GM12891 (cell line): ENCODE data around the gene FOXRED1. TPM values are rescaled to one million over a fixed set of nuclear protein-coding genes. Genes with fewer than 3 reads are reported as not detected.

Experiments
- DNase-seq: peaks from one replicate; pipeline ENCODE4 v3.0.0; 2011; ENCODE audit warnings: low spot score; ENCODE audit not compliant: insufficient read length
- FAIRE-seq: peaks from 2 replicates; lab custom pipeline; 2011; peaks lifted over from hg19 to GRCh38; lab: Jason Lieb, UNC
- PAX5 ChIP-seq: IDR thresholded peaks from 2 replicates; pipeline ENCODE4 v1.6.1; 2011; ENCODE audit warnings: low read length, moderate library complexity, mild to moderate bottlenecking; ENCODE audit not compliant: insufficient read depth, severe bottlenecking
- POLR2A ChIP-seq: IDR thresholded peaks from 2 replicates; pipeline ENCODE4 v1.6.1; 2011; ENCODE audit warnings: low read depth, low read length, control low read depth
- POLR2AphosphoS5 ChIP-seq: IDR thresholded peaks from 2 replicates; pipeline ENCODE4 v1.6.1; 2011; ENCODE audit warnings: low read depth, low read length, control low read depth
- POU2F2 ChIP-seq: IDR thresholded peaks from 2 replicates; pipeline ENCODE4 v1.6.1; 2011; ENCODE audit warnings: low read depth, mild to moderate bottlenecking, control low read depth, low read length, moderate library complexity
- SPI1 ChIP-seq: IDR thresholded peaks from 2 replicates; pipeline ENCODE4 v1.6.1; 2011; ENCODE audit warnings: low read depth, low read length, control low read depth
- TAF1 ChIP-seq: IDR thresholded peaks from 2 replicates; pipeline ENCODE4 v1.6.1; 2011; ENCODE audit warnings: low read depth, low read length, control low read depth
- polyA plus RNA-seq: library from polyadenylated mRNA; unstranded; fragments of >200 nt; gene quantifications from one replicate; pipeline ENCODE4 v1.2.1, GENCODE V29; 2012; ENCODE audit warnings: low read depth, missing spikeins, inconsistent platforms; ENCODE audit not compliant: missing spikeins

The FOXRED1 gene
- polyA plus RNA-seq = 23.0 TPM

DNA sequence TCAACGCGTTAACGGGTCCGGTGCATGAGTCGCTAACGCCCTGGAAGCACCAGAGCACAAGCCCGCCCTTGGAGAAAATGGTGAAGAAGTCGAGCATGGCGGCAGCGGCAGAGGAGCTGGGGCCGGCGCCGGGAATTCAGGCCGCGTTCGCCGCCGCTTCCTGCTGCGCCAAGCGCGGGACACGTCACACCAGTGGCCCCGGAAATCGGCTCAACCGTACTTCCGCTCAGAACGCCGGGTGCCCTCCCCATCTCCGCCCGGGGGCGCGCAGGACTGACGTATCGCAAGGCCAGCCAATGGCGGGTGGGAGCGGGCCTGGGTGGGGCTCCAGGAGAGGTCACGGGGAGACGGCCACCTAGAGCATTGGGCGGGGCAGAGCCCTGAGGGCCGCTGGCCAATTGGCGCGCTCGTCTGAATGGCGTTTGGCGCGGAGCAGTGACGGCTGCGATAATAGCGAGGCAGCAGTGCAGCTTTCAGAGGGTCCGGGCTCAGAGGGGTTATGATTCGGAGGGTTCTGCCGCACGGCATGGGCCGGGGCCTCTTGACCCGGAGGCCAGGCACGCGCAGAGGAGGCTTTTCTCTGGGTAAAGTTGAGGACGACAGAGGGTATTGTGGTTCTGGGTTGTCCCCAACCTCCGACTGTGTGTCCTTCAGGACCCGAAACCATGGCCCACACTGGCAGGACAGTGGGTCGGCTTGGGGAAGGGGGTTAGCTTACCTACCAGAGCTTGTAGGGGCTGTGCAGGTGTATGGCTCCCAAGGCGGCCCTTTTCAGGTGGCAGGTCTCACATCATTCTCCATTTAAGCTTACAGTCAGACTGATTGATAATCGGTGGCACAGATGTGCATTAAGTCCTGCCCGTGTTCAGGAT, at the start of gene FOXRED1, which contains the start of gene SRPRA:
Gene FOXRED1, plus strand, starts transcription at position 447 of the 872 bp plus-strand sequence. Its CDS starts 53 bp downstream, at position 500.
Gene SRPRA, minus strand, starts transcription at position 188 of the 872 bp plus-strand sequence. Its CDS starts 91 bp downstream, at position 97.
- FAIRE-seq (peak; percentile 99), DNase-seq (peak; percentile 100)
- TF ChIP-seq POLR2A (peak; percentile 89), PAX5 (peak; percentile 83), POLR2AphosphoS5 (peak; percentile 87), POU2F2 (peak; percentile 74), TAF1 (no peak; the same call in 1 of the 2 replicates), SPI1 (peak; percentile 50)

DNA sequence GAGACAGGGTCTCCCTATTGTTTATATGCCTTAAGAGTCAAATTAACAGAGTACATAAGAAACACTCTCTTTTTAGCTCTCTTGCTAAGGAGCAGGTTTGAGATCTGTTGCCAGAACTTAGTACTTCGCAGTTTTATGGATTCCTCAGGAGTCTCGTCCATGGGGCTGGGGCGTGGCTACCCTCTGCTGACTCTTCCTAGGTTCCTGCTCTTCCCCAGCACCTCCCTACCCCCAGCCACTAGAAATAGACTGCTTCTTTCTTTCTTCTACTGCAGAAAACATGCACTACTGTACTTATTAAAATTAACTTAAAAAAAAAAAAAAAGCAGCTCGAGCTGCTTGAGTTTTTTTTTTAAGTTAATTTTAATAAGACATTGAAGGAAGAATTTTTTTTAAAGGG, 49.4 kb upstream of the FOXRED1 start:
- FAIRE-seq (no peak), DNase-seq (no peak)
- TF ChIP-seq POLR2A = no peak
- TF ChIP-seq POLR2AphosphoS5 = no peak
- TF ChIP-seq SPI1 = no peak
- no peak for TF ChIP-seq PAX5
- no peak for TF ChIP-seq TAF1
- no peak for TF ChIP-seq POU2F2

DNA sequence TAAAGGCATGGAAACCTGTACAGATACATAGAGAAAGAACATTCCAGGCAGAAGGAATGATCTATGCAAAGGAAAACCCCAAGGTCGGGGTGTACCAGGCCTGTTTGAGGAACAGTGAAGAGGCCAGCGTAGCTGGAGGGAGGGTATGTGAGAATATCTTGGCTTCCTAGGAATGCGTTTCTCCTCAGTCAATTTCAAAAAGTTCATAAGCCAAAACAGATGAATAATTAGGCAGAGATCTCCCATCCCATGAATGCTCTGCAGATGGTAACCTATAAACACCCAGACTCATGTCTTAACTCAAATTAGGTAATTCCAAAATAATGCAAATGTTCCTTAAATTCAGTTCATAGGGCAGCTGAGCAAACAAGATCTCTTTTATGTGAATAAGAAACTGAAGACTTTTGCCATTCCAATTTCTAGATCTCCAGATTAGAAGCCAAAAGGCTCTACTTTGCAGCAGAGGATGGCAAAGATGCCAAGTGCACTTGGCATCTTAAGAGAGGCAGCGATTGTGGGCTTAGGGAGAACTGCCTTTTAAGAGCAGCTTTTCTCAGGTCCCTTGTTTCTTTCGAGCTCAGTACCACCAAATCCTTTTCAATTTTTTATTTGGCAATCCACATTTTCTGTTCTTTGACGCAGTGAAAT, 44.2 kb upstream of the FOXRED1 start:
- no peak for FAIRE-seq
- no peak for TF ChIP-seq POLR2AphosphoS5
- TF ChIP-seq TAF1 = no peak
- no peak for TF ChIP-seq POU2F2
- TF ChIP-seq POLR2A = no peak
- TF ChIP-seq PAX5 = no peak
- no peak for TF ChIP-seq SPI1
- no peak for DNase-seq

DNA sequence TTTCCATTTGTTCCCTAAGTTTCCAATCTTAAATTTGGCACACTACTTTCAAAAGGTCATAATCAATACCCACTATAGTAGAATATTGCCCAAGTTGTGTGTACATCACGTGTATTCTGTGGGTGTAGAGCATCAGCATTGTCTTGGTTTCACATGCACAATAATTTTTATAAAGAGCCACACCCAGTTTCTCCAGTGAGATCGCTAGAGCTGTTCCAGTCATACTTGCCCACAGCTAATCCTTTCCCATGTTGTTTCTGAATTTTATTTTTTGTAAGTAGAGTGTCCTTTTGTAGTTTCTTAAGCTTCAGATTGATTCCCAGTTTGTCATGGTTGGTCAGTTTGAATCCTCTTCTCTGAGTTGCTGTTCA, 43.7 kb upstream of the FOXRED1 start:
- TF ChIP-seq TAF1 = no peak
- no peak for TF ChIP-seq PAX5
- no peak for TF ChIP-seq POLR2AphosphoS5
- TF ChIP-seq POLR2A = no peak
- TF ChIP-seq POU2F2 = no peak
- TF ChIP-seq SPI1 = no peak
- FAIRE-seq (no peak), DNase-seq (no peak)

DNA sequence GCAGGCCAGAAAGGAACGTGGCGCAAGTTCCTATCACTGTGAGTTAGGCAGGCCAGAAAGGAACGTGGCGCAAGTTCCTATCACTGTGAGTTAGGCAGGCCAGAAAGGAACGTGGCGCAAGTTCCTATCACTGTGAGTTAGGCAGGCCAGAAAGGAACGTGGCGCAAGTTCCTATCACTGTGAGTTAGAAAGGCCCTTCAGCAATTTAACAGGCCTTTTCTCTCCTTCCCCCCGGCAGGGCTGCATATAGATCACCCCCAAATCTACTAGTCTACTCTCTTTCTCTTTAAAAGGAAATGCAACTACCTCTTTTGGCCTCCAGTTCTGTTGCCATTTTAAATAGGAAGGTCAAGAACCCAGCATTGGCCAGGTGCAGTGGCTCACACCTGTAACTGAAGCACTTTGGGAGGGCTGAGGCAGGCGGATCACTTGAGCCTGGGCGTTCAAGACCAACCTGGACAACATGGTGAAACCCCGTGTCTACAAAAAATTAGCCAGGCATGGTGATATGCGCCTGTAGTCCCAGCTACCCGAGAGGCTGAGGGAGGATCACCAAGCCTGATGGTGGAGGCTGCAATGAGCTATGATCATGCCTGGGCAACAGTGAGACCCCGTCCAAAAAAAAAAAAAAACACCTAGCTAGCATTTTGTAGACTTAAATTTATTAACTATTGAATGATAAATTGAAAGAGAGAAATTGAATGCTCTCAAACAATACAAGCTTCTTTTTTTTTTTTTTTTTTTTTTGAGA, 42.4 kb upstream of the FOXRED1 start:
- TF ChIP-seq POLR2A = no peak
- TF ChIP-seq PAX5 = no peak
- no peak for TF ChIP-seq POLR2AphosphoS5
- TF ChIP-seq SPI1 = no peak
- no peak for TF ChIP-seq POU2F2
- no peak for TF ChIP-seq TAF1
- no peak for DNase-seq
- no peak for FAIRE-seq

DNA sequence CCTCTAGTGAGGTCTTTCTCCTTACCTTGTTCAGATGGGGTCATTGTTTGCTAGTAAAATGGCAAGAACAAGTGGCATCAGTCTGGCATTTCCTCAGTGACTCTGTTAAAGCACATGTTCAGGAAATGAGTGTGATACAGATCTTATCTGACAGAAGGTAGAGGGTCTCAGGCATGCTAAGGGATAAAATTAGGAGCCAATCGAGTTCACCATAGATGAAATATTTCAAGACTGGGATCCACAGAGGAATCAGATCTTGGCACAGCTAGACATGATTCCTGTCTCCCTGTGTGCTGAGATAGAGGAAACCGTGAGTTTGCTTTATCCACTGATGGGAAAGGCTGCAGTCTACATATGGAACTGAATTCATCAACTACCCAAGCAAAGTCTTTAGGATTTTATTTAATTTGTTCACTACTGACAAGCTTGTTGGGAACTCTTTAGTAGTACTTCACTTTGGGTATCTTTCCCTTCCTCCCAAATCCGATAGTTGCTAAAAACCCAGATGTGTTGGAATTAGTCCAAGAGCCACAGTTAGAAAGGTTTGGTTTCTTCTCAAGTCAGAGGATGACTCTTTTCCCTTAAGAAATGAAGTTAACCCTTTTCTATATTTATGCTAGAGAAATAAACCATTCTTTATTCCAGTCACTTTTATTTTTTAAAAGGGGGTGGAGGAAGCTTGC, 39.0 kb upstream of the FOXRED1 start:
- TF ChIP-seq SPI1 (no peak), TAF1 (no peak), POLR2A (no peak), POU2F2 (no peak), PAX5 (no peak), POLR2AphosphoS5 (no peak)
- FAIRE-seq (no peak), DNase-seq (no peak)

DNA sequence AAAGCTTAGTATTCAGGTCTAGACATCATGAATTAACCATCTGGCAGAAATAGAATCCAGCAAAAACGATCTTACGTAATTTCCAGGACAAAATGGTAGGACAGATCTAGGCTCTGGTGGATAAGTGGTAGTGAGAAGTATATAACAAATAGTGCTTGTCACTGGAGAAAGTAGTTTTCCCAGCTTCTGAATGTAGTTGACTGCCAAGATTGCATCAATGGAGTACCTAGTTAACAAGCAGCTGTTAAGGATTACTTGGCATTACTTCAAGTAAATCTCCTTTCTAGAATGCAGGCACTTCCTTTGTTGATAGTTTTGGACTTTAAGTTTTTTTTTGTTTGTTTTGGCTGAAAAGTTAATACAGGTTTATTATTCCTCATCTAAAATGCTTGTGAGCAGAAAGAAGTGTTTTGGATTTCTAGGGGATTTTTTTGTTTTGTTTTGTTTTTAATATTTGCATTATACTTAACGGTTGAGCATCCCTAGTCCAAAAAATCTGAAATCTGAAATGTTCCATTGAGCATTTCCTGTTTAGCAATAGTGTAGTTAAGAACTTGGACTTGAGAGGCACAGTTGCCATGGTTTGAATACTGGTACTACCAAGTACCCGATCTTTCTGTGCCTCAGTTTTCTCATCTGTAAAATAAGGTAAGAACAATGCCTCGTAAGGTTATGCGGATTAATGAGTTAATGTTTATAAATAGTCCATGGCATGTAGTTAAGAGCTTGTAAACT, 37.1 kb upstream of the FOXRED1 start:
- no peak for DNase-seq
- TF ChIP-seq TAF1 = no peak
- no peak for FAIRE-seq

DNA sequence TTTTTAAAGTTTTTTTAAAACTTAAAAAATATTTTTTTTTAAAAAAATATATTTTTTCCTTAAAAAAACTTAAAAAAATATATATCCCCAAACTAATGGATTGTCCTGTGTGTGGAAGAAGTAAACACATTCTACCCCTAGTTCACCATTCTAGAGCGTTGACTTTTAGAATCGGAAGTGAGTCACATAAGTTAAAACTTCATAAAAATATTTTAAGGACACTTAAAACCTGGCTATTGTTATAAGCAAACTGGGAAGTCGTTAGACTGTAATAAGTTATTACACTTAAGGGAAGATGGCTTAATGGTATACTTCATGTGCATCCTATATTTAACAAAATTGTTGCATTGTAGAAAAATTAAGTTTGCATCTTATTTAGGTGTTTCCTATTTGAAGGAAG, 36.3 kb upstream of the FOXRED1 start:
- TF ChIP-seq POU2F2 (no peak), PAX5 (no peak), POLR2AphosphoS5 (no peak), TAF1 (no peak), POLR2A (no peak), SPI1 (no peak)
- no peak for DNase-seq
- no peak for FAIRE-seq
